COLO829 (cell line): Measurements from ENCODE around the gene HDDC3.

ENCODE experiments used
- DNase-seq: peaks from one replicate; pipeline ENCODE4 v3.0.0; 2012; ENCODE audit warnings: low spot score

HDDC3 gene

GRCh38 chr15:90891346-90891949 lies 40.9 kb downstream of the HDDC3 start:
- DNase-seq = no peak

- DNase-seq = no peak
Measured at GRCh38 chr15:90890839-90891238, 41.5 kb downstream of the HDDC3 start.

GRCh38 chr15:90889736-90890456 lies 42.5 kb downstream of the HDDC3 start:
- DNase-seq = no peak

DNA sequence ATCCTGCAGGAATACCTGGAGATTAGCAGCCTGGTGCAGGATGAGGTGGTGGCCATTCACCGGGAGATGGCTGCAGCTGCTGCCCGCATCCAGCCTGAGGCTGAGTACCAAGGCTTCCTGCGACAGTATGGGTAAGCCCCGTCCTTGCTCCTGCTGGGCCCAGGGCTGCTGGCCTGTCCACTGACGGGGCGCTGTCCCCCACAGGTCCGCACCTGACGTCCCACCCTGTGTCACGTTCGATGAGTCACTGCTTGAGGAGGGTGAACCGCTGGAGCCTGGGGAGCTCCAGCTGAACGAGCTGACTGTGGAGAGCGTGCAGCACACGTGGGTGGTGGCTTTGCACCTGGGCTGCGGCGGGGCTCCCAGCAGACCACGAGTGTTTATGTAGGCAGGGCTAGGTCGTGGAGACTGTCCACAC lies 43.0 kb downstream of the HDDC3 start:
- no peak for DNase-seq

- no peak for DNase-seq
Measured at GRCh38 chr15:90887037-90887481, 45.3 kb downstream of the HDDC3 start.

- no peak for DNase-seq
Measured at GRCh38 chr15:90886291-90886614, 46.1 kb downstream of the HDDC3 start.

DNA sequence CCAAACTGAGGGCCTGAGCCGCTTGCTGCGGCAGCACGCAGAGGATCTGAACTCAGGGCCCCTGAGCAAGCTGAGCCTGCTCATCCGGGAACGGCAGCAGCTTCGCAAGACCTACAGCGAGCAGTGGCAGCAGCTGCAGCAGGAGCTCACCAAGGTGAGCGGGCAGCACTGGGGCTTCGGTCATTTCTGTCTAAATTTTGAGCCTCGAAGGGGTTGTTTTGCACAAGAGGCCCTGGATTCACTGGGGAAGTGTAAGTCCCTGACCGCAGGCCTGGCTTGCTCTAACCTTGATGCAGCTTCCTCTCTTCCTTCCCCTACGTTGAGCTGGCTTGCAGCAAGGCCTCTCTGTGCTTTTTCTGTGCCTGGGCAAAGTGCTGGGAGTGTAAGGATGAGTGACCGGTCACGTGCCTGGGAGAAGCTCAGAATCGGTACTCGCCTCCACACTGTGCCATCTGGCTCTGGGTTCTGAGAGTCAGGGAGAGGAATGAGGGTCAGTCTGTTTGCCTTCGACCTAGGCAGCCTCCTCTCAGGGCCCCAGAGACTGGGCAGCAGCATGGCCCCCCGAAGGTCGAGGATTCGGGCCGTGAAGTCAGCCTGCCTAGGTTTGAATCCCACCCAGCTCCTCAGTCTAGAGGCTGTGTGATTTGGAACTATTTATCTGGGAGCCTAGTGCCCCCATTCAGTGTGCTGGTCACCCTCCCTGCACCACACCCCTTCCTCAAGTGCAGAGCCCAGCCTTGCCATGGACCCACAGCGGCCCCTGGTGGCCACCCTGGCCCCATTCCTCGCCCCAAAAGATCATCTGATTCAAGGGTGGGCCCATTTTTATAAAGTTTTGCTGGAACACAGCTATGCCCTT lies 46.7 kb downstream of the HDDC3 start:
- peak; percentile 40 for DNase-seq

DNA sequence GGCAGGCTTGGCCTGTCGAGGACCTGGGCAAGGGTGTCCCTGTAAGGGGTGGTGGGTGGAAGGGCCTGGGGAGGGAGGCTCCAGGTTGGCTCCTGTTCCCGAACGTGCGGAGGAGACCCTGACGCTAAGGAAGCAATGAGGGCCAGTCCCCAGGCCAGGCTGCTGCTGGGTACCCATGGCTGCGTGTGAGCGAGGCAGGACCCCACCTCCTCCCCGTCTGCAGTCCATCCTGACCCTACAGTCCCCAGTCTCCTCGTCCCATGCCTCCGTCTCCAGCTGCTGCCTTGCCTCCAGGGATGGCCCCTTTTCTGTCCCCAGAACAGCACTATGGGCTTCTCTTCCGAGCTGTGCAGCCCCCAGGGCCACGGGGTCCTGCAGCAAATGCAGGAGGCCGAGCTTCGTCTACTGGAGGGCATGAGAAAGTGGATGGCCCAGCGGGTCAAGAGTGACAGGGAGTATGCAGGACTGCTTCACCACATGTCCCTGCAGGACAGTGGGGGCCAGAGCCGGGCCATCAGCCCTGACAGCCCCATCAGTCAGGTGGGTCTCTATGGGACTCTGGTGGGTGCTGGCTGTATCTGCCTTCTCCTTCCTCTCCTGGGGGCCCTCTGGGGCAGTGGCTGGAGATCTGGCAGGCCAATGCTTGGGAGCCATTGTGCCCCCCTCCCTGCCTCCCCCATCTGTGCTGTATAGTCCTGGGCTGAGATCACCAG lies 47.5 kb downstream of the HDDC3 start:
- no peak for DNase-seq

GRCh38 chr15:90883976-90884718 lies 48.2 kb downstream of the HDDC3 start, which contains the start of gene FES:
Gene FES (plus strand): TSS chr15:90884504. CDS start chr15:90885046, 542 bp downstream.
- DNase-seq = no peak

- DNase-seq = no peak
Measured at GRCh38 chr15:90883526-90883975, 48.8 kb downstream of the HDDC3 start.

- no peak for DNase-seq
Measured at GRCh38 chr15:90882781-90883525, 49.4 kb downstream of the HDDC3 start.

DNA sequence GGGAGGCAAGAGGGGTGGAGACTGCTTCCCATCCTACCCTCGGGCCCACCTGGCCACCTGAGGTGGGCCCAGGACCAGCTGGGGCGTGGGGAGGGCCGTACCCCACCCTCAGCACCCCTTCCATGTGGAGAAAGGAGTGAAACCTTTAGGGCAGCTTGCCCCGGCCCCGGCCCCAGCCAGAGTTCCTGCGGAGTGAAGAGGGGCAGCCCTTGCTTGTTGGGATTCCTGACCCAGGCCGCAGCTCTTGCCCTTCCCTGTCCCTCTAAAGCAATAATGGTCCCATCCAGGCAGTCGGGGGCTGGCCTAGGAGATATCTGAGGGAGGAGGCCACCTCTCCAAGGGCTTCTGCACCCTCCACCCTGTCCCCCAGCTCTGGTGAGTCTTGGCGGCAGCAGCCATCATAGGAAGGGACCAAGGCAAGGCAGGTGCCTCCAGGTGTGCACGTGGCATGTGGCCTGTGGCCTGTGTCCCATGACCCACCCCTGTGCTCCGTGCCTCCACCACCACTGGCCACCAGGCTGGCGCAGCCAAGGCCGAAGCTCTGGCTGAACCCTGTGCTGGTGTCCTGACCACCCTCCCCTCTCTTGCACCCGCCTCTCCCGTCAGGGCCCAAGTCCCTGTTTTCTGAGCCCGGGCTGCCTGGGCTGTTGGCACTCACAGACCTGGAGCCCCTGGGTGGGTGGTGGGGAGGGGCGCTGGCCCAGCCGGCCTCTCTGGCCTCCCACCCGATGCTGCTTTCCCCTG lies 50.2 kb downstream of the HDDC3 start:
- no peak for DNase-seq

DNA sequence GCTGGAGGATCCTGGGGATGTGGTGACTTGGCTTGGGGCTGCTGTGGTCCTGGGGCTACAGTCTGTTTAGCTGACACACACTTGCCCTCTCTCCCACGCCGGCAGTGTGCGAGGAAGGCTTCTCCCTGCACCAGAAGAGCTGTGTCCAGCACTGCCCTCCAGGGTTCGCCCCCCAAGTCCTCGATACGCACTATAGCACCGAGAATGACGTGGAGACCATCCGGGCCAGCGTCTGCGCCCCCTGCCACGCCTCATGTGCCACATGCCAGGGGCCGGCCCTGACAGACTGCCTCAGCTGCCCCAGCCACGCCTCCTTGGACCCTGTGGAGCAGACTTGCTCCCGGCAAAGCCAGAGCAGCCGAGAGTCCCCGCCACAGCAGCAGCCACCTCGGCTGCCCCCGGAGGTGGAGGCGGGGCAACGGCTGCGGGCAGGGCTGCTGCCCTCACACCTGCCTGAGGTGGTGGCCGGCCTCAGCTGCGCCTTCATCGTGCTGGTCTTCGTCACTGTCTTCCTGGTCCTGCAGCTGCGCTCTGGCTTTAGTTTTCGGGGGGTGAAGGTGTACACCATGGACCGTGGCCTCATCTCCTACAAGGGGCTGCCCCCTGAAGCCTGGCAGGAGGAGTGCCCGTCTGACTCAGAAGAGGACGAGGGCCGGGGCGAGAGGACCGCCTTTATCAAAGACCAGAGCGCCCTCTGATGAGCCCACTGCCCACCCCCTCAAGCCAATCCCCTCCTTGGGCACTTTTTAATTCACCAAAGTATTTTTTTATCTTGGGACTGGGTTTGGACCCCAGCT lies 51.0 kb downstream of the HDDC3 start:
- DNase-seq = no peak

- no peak for DNase-seq
Measured at GRCh38 chr15:90880381-90881145, 51.8 kb downstream of the HDDC3 start.
